ENCODE data around the gene RAB26.

GRCh38 chr16:2186505-2186904 lies 38.1 kb downstream of the RAB26 start:
- TF ChIP-seq EZH2 (IDR thresholded peaks at IDR 0.05) (no peak), POLR2AphosphoS5 (IDR thresholded peaks at IDR 0.05; ENCODE audit: borderline replicate concordance, low read depth, low read length) (no peak)
